ENCODE results near the gene TEF. TPM values are rescaled to one million over a fixed set of nuclear protein-coding genes. Genes with fewer than 3 reads are reported as not detected.

TEF gene
- total and polyA plus RNA-seq, 2 experiments from 2014 or later: 2.3 to 7.2 TPM

GRCh38 chr22:41446639-41447434 is 65.1 kb downstream of the TEF start, which contains the start of gene TOB2:
Gene TOB2, minus strand, starts transcription at chr22:41446801. Its CDS starts 9,456 bp downstream, at chr22:41437345.
- Mint-ChIP-seq H3K27ac (peak within 1 kb of the TSS; percentile 99), H3K9me3 (peaks cover 3% of the 10 kb centered on the region; the same call in 1 of the 3 replicates), H3K27me3 (ENCODE audit: insufficient read depth, low read depth, poor library complexity) (peaks cover 36% of the 10 kb centered on the region), H3K36me3 (ENCODE audit: low read depth) (peaks cover 38% of the 10 kb centered on the region), H3K4me3 (peak within 1 kb of the TSS; percentile 99), H3K4me1 (peaks cover 21% of the 10 kb centered on the region)
- TF ChIP-seq ZNF462 (CRISPR knock-in tag; IDR thresholded peaks at IDR 0.05) (no peak), EZH2phosphoT487 (IDR thresholded peaks at IDR 0.05; ENCODE audit: unreplicated experiment) (no peak), ZNF331 (CRISPR knock-in tag; IDR thresholded peaks at IDR 0.05; ENCODE audit: low read depth) (no peak), ETS1 (IDR thresholded peaks at IDR 0.05) (peak; percentile 60; the same call in 1 of the 2 replicates), POLR2AphosphoS5 (IDR thresholded peaks at IDR 0.05; ENCODE audit: low read depth) (peak; percentile 100), STAT1 (IDR thresholded peaks at IDR 0.05; ENCODE audit: unreplicated experiment) (no peak), EZH2 (IDR thresholded peaks at IDR 0.05; ENCODE audit: low read depth, unreplicated experiment) (no peak), CREB1 (CRISPR knock-in tag; IDR thresholded peaks at IDR 0.05; ENCODE audit: low read depth) (peak; percentile 94), REST (IDR thresholded peaks at IDR 0.05; ENCODE audit: unreplicated experiment) (peak; percentile 43), CTCF (conservative IDR thresholded peaks at IDR 0.05; ENCODE audit: low read depth in 2 of 2) (no peak), NANOG (IDR thresholded peaks at IDR 0.05; ENCODE audit: borderline replicate concordance) (no peak), JUNB (IDR thresholded peaks at IDR 0.05; ENCODE audit: unreplicated experiment) (no peak), ZNF114 (CRISPR knock-in tag; IDR thresholded peaks at IDR 0.05) (no peak)
- peaks cover 5% of the 10 kb centered on the region for H3K4me1 ChIP-seq (ENCODE audit: insufficient read depth)
- H3K27ac ChIP-seq (ENCODE audit: low read depth): peak within 1 kb of the TSS; percentile 99
- peaks cover 19% of the 10 kb centered on the region for H4K20me1 ChIP-seq (replicated peaks; ENCODE audit: insufficient read depth)
- ATAC-seq: peak; percentile 31
- H3K36me3 ChIP-seq (ENCODE audit: insufficient read depth): peaks cover 11% of the 10 kb centered on the region; the same call in 1 of the 2 replicates
- DNase-seq (ENCODE audit: low spot score): peak; percentile 97
- H3K4me3 ChIP-seq: peak within 1 kb of the TSS; percentile 99
- H2AFZ ChIP-seq: no peak within 1 kb of the TSS
- H3F3A ChIP-seq (replicated peaks; ENCODE audit: low read depth): peaks cover 17% of the 10 kb centered on the region
- no peaks in the 10 kb centered on the region for H3K9me2 ChIP-seq (ENCODE audit: insufficient read depth)
- peaks cover 43% of the 10 kb centered on the region for H3K79me2 ChIP-seq (replicated peaks; ENCODE audit: insufficient read depth)
- no peaks in the 10 kb centered on the region for H3K27me3 ChIP-seq (ENCODE audit: insufficient read depth)
- peak within 1 kb of the TSS; percentile 100 for H3K4me2 ChIP-seq
